ENCODE measurements around the gene CST4. TPM values are rescaled to one million over a fixed set of nuclear protein-coding genes. Genes with fewer than 3 reads are reported as not detected.

CST4 gene
- total RNA-seq, 2 donors from 2014 or later, result 2.0 to 2.3 TPM

DNA sequence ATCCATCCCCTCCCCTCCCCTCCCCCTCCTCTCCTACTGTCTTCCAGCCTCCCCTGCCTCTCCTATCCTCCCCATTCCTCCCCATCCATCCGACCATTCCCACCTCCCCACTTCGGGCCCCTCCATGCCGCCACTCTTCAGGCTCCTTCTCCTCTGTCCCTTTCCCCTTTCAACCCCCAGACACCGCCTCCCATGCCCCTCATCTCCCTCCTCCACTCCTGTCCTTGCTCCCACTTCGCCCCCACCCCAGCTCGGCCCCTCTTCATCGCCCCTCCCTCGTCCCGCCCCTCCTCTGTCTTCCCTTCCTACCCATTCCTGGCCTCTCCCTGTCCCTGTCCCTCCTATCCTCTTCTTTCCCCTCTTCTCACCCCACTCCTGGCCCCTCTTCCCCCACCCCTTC is 50.5 kb downstream of the CST4 start:
- no peak overlapping the region for H3K4me3 Mint-ChIP-seq
- peaks cover 14% of the 10 kb centered on the region for H3K4me1 Mint-ChIP-seq

DNA sequence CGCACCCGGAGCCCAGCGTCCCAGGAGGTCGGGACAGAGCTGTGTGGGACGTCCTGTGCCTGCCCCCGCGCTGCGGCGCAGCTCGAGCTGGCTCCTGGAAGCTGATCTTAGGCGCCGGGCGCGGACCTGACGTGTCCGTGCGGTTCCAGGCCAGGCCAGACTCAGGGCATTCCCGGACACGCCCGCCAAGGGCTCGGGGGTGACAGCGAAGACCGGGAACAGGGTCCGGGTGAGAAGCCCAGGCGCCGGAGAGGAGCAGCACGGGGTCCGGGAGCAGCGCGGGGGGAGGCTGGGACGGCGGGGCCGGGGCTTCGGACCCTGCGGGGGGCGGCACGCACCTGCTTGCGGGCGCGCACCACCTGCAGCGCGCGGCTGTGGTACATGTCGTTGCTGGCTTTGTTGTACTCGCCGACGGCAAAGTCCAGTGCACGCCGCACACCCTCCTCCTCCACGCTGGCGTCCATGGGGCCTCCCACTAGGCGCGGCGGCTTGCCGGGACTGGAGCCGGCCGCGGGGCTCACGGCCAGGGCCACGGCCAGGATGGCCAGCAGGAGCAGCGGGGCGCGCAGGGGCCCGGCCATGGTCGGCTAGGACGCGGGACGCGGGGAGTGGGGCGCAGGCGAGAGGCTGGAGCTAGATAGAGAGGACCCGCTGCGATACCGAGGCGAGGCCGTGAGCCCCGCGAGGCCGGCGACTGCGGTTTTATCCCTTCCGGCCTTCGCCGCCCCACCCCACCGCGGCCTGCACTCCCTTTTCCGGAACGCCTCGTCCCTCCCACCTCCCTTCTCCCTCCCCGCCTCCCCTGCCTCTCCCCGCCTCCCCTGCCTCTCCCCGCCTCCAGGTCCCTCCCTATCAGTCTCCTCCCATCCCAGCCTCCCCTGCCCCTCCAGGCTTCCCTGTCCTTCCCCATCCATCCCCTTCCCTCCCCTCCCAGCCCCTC is 51.3 kb downstream of the CST4 start, which contains the start of gene CST3:
CST3 (minus strand) TSS at position 674 of the 940 bp plus-strand sequence; CDS start at position 581, 93 bp downstream.
- Mint-ChIP-seq H3K4me1 (peaks cover 14% of the 10 kb centered on the region), H3K27me3 (ENCODE audit: insufficient read depth) (peaks cover 14% of the 10 kb centered on the region)

More for the DNA sequence above, 50.5 kb downstream of the CST4 start:
- Mint-ChIP-seq H3K27ac (no peak overlapping the region), H3K9me3 (no peaks in the 10 kb centered on the region), H3K36me3 (ENCODE audit: low read depth) (peaks cover 18% of the 10 kb centered on the region), H3K27me3 (ENCODE audit: insufficient read depth) (peaks cover 14% of the 10 kb centered on the region)
- TF ChIP-seq, protein P1, sequence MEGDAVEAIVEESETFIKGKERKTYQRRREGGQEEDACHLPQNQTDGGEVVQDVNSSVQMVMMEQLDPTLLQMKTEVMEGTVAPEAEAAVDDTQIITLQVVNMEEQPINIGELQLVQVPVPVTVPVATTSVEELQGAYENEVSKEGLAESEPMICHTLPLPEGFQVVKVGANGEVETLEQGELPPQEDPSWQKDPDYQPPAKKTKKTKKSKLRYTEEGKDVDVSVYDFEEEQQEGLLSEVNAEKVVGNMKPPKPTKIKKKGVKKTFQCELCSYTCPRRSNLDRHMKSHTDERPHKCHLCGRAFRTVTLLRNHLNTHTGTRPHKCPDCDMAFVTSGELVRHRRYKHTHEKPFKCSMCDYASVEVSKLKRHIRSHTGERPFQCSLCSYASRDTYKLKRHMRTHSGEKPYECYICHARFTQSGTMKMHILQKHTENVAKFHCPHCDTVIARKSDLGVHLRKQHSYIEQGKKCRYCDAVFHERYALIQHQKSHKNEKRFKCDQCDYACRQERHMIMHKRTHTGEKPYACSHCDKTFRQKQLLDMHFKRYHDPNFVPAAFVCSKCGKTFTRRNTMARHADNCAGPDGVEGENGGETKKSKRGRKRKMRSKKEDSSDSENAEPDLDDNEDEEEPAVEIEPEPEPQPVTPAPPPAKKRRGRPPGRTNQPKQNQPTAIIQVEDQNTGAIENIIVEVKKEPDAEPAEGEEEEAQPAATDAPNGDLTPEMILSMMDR (conservative IDR thresholded peaks at IDR 0.05), result no peak
- H3K9me3 ChIP-seq (ENCODE audit: control insufficient read depth, low read length), result no peaks in the 10 kb centered on the region
- WGBS, 2 experiments (ENCODE audit: insufficient coverage in 1 of 2, insufficient read length in 1 of 2), result 76 to 100% methylated on average over 1 to 9 of the region's 9 CpGs
- H3K9ac ChIP-seq (ENCODE audit: extremely low read depth, low read length, poor library complexity, severe bottlenecking), result no peak overlapping the region
- no peak for DNase-seq
- H3K36me3 ChIP-seq (ENCODE audit: control insufficient read depth, insufficient read depth, low read length), result no peaks in the 10 kb centered on the region
- H3K27ac ChIP-seq (ENCODE audit: low read depth, low read length), result no peak overlapping the region
- peaks cover 7% of the 10 kb centered on the region for H3K4me1 ChIP-seq (ENCODE audit: control insufficient read depth, insufficient read depth, low read length)
- H3K4me3 ChIP-seq (ENCODE audit: low read length), result no peak overlapping the region
- H3K27me3 ChIP-seq (ENCODE audit: control insufficient read depth, insufficient read depth, low read length, poor library complexity, severe bottlenecking), result no peaks in the 10 kb centered on the region

DNA sequence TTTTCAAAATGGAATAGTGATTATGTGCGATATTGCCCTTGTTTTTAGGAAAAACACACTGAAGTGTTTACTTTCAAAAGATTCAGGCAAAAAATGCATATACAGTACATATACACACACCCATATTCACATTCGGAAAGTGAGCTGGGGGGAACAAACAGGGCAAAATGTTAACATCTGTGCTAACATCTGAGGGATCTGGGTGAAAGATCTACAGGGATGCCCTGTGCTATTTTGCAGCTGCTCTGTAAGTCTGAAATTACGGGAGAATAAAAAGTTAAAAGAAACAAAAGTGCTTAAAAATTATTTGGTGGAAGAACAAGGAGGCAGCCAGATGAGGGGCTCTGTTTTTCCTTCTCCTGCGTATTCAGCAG is 51.9 kb downstream of the CST4 start:
- peak overlapping the region; percentile 63 for H3K9ac ChIP-seq (ENCODE audit: extremely low read depth, low read length, poor library complexity, severe bottlenecking)
- Mint-ChIP-seq H3K27ac (peak overlapping the region; percentile 77), H3K4me3 (peak overlapping the region; percentile 74)

More for the DNA sequence above, 51.3 kb downstream of the CST4 start, which contains the start of gene CST3:
- 1% methylated on average over 21 to 92 of the region's 92 CpGs for WGBS, 2 experiments (ENCODE audit: insufficient coverage in 1 of 2, insufficient read length in 1 of 2)
- no peaks in the 10 kb centered on the region for H3K9me3 ChIP-seq (ENCODE audit: control insufficient read depth, low read length)
- H3K9ac ChIP-seq (ENCODE audit: extremely low read depth, low read length, poor library complexity, severe bottlenecking), result peak within 1 kb of the TSS; percentile 63
- peaks cover 22% of the 10 kb centered on the region for H3K36me3 Mint-ChIP-seq (ENCODE audit: low read depth)
- H3K4me1 ChIP-seq (ENCODE audit: control insufficient read depth, insufficient read depth, low read length), result peaks cover 7% of the 10 kb centered on the region
- H3K27ac Mint-ChIP-seq, result peak within 1 kb of the TSS; percentile 77
- TF ChIP-seq, protein P1 (conservative IDR thresholded peaks at IDR 0.05), result no peak
- no peaks in the 10 kb centered on the region for H3K9me3 Mint-ChIP-seq
- no peaks in the 10 kb centered on the region for H3K27me3 ChIP-seq (ENCODE audit: control insufficient read depth, insufficient read depth, low read length, poor library complexity, severe bottlenecking)
- peak within 1 kb of the TSS; percentile 60 for H3K27ac ChIP-seq (ENCODE audit: low read depth, low read length)
- peak within 1 kb of the TSS; percentile 91 for H3K4me3 ChIP-seq (ENCODE audit: low read length)
- no peaks in the 10 kb centered on the region for H3K36me3 ChIP-seq (ENCODE audit: control insufficient read depth, insufficient read depth, low read length)
- peak; percentile 91 for DNase-seq
- H3K4me3 Mint-ChIP-seq, result peak within 1 kb of the TSS; percentile 74

More for the DNA sequence above, 51.9 kb downstream of the CST4 start:
- Histone ChIP-seq H3K9me3 (ENCODE audit: control insufficient read depth, low read length) (no peaks in the 10 kb centered on the region), H3K27ac (ENCODE audit: low read depth, low read length) (no peak overlapping the region), H3K4me1 (ENCODE audit: control insufficient read depth, insufficient read depth, low read length) (peaks cover 7% of the 10 kb centered on the region), H3K4me3 (ENCODE audit: low read length) (peak overlapping the region; percentile 91), H3K27me3 (ENCODE audit: control insufficient read depth, insufficient read depth, low read length, poor library complexity, severe bottlenecking) (no peaks in the 10 kb centered on the region), H3K36me3 (ENCODE audit: control insufficient read depth, insufficient read depth, low read length) (no peaks in the 10 kb centered on the region)
- peaks cover 14% of the 10 kb centered on the region for H3K4me1 Mint-ChIP-seq
- 49 to 67% methylated on average over 1 to 4 of the region's 4 CpGs for WGBS, 2 experiments (ENCODE audit: insufficient coverage in 1 of 2, insufficient read length in 1 of 2)
- peaks cover 14% of the 10 kb centered on the region for H3K27me3 Mint-ChIP-seq (ENCODE audit: insufficient read depth)
- TF ChIP-seq, protein P1 (conservative IDR thresholded peaks at IDR 0.05), result no peak
- H3K9me3 Mint-ChIP-seq, result no peaks in the 10 kb centered on the region
- no peak for DNase-seq
- peaks cover 22% of the 10 kb centered on the region for H3K36me3 Mint-ChIP-seq (ENCODE audit: low read depth)
